HG03280 (cell line): Measurements from ENCODE around the gene PAK6.

Source experiments
- ATAC-seq: cut with Tn5 transposase; IDR thresholded peaks from one replicate; pipeline ENCODE4 v1.9.1; 2021; ENCODE audit warnings: mild to moderate bottlenecking, moderate library complexity; ENCODE audit not compliant: unreplicated experiment

Gene PAK6

DNA sequence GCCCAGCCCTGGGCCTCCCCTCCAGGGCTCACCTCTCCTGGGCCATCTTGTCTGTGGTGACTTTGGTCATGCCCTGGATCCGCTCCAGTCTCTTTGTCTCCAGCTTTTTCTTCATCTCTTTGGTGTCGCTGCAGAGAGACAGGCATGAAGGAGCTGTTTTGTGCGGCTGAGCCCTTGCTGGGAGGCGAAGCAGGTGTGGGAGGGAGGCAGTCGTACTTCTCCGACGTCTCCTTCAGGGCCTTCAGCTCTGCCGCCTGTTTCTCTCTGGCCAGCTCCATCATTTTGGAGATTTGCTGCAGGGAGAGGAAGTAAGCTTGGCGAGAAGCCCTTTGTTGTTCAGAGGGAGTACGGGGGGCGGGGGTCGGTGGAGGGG lies 51.7 kb downstream of the PAK6 start:
- ATAC-seq = no peak

GRCh38 chr15:40290918-40291574 lies 52.2 kb downstream of the PAK6 start:
- ATAC-seq = no peak

DNA sequence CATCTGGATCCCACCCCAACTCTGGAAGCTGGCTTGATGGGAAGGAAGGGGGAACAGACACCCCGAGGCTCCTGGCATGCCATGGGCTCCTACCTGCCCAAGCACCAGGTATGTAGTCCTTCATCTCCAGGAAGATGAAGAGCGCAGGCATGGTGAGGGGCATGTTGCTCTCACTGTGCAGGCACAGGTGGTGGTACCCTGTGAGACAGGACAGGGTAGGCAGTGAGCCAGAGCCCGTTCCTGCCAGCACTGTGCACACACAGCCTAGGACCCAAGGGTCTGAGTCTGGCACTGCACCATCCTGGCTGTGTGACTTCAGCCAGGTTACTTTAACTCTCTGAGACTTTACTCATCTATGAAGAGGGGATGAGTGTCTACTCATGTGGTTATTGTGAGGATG lies 53.4 kb downstream of the PAK6 start:
- ATAC-seq = no peak

DNA sequence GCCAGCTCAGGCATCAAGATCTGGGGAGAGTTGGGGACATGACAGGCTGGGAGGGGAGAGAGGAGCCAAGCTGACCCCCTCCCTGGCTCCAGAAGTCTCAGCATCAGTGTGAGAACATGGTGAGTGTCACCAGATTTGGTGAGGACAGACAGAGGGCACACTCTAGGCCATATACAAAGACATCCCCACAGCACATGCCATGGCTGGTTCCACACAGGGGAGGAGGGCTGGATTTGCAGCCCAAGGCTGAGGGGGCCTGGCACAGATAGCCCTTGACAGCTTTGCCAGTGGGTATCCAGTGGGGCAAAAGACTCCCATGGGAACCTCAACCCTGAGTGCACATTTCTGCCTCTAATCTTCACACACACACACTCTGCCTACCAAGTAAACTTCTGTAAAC lies 54.1 kb downstream of the PAK6 start:
- no peak for ATAC-seq

DNA sequence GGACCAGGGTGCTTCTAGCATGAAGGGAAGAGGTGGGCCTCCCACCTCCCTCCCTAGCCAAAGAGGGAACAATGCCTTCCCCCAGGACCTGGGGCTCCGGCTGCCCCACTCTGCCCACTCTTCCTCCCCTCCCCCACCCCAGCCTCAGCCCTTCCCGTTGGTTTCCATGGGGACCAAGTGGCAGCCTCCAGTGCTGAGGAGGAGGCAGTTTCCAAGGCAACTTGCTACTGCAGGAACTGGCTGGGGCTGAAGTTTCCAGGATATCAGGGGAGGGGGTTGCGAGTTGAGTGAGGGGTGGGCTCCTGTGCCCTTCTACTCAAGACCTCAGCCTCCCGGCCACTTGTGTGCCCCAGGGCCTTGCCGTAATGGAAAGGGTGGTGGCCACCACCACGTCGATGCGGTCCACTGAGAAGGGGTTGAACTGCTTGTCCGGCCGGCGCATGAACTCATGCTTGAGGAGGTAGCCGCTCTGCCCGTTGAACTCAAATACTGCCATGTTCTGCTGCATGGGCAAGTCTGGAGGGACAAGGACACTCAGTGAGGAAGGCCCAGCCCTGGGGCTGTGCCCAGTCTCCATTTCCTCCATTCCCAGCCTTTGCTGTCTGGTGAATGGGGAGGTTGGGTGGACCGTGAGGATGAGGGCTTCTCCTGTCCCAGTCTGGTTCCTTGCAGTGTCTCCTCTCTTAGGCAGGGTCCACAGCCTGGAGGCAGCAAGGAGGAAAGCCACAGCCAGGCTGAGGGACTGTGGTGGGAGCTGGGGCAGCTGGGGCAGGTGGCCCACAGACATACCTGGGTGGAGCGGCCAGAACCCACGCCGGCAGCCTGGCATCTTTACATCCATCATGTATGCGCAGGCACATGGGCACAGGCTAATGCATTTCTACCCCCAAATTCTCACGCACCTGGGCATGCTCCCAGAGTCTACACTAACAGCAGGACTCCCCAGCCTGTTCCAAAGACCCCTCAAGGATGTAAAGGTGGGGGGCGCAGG lies 55.3 kb downstream of the PAK6 start:
- ATAC-seq = no peak

DNA sequence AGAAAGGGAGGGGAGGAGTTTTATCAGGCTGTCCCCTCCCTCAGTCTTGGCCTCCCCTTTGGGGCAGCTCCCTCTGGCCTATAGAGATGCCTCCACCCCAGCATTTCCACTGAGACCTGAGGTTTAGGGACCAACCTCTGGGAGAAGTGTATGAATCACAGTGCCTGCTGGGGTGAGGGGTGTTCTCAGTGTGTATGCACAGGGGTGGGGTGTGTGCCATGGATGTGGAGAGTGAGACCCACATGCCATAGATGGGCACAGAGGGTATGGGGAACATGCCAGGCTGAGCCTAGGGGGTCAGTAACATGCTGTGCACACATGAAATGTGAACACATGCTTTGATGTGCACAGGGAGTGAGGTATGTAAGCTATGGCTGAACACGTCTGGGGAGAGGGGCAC lies 56.4 kb downstream of the PAK6 start:
- ATAC-seq = no peak

GRCh38 chr15:40295877-40296560 lies 57.2 kb downstream of the PAK6 start:
- ATAC-seq = no peak

DNA sequence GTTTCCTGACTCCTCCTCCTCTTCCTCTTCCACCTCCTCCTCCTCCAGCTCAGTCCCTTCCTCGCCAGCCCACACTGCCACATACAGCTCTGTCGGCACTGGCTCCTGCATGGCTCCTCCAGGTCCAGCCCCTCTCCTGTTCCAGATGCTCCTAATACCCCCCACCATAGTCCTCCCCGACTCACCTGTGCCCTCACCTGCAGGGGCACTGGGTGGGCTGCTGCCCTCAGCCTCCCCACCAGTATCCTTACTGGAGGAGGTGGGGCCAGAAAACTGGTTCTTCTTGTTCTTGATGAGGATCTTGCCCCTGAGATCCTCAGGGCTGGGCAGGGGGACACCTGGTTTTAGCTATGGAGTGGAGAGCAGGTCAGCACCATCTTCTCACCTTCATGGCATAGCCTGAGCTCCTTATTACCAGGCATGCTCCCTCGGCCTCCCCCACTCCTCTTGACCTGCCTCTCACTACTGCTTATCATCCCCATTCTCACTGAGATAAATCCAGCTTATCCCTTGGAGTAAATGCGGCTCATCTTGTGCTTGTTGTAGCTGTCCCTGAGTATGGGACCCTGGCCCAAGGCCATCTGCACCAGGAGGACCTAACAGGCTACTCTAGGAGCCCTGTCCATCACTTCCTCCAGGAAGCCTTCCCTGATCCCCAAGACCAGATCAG lies 57.8 kb downstream of the PAK6 start:
- ATAC-seq = no peak

GRCh38 chr15:40297356-40297755 lies 58.5 kb downstream of the PAK6 start:
- no peak for ATAC-seq

DNA sequence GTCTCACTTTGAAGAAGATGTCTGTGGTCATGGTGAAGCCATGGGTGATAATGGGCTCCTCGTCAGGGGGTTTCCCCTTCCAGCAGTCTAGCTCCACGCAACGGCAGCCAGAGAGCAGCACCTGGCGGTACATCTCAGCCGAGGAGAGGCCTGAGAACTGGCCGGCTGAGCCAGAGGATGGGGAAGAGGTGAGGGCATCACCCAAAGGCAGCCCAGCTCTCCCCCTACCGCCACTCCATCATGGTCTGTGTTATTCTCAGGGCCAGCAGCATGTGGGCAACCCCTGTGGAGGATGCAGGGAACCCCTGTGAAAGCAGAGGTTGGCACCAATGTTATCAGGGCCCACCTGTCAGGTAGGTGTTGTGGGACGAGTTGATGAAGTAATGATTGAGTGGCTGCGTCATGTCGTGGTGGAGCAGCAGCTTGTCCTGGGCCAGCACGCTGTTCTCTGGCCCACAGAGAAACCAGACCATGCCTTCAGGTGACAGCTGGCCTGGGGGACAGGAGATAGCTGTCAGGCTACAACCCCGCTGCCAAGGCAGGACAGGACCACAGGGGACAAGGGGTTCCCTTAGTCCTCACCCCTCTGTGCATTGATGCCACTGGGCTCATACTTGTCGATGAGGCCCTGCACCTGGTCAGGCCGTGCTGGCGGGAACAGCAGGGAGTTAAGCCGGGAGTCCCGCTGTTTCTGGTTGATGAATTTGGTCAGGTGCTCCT lies 59.5 kb downstream of the PAK6 start:
- ATAC-seq = no peak

DNA sequence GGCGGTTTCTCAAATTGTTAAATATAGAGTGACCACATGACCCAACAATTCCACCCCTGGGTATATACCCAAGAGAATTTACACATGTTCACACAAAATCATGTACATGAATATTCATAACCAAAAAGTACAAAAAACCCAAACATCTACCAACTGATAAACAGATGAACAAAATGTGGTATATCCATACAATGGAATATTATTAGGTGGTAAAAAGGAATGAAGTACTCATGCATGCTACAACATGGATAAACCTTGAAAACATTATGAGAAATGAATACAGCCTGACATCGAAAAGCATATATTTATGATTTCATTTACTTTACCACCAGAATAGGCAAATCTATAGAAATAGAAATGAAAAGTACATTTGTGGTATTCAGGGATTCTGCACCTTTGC lies 61.5 kb downstream of the PAK6 start:
- no peak for ATAC-seq

GRCh38 chr15:40300771-40301170 lies 61.9 kb downstream of the PAK6 start:
- no peak for ATAC-seq

- no peak for ATAC-seq
Measured at GRCh38 chr15:40301467-40302179, 62.8 kb downstream of the PAK6 start.

- ATAC-seq = no peak
Measured at GRCh38 chr15:40302288-40302886, 63.5 kb downstream of the PAK6 start.

DNA sequence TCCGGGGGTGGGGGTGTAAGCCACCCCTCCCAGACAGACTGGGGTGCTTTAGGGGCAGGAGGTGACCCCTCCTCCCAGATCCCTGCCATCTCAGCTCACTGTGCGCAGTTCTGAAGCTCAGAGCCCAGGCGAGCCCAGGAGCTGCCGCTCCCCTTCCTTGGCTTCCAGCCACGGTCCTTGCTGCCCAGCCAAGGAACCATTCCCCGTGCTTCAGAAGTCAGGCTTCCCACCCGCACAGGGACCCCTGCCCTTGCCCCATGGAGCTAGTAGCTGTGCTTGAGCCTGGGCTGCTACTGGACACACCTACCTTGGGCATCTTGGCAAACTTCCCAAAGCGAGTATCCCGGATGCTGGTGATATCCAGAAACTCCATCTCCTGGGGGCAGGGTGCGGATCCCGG lies 64.1 kb downstream of the PAK6 start:
- ATAC-seq = no peak

GRCh38 chr15:40303576-40303975 lies 64.7 kb downstream of the PAK6 start:
- no peak for ATAC-seq

- no peak for ATAC-seq
Measured at GRCh38 chr15:40305281-40305680, 66.4 kb downstream of the PAK6 start.

DNA sequence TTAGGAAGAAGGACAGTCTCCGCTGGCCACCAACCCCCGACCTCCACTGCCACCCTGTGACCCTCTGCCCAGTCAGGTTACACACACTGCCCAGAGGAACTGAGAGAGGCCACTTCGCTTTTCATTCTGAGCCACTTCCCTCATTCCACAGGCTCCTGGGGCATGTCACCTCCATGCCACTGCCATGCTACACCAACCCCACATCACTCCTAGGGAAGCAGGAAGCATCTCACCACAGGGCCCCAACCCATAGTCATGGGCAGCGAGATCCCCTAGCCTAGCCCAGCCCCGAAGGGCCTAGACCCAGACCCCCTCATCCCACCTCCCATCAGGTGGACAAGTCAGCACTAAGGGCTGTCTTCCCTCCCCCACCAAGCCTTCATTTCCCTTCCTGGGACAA lies 67.5 kb downstream of the PAK6 start:
- no peak for ATAC-seq

DNA sequence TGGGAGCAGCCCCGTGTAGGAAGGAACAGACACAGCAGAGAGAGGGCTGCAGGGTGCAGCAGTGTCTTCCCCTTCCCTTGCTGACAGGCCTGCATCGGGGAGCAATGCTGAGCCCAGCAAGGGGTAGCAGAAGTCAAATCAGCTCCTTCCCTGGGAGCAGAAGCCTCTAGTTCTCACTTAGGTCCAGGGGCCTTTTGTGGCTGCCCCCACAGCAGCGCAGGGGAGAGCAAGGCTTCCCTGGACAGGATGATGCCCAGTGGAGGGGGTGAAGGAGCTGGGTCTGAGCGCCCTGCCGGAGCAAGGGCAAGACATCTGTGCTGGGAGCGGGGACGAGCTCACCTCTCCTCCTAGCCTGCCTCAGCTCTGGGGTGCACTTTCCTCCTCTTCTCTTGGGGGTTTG lies 68.0 kb downstream of the PAK6 start:
- ATAC-seq = no peak
